GM18498 (cell line): ENCODE results near the gene BUD31.
"Not testable (repeated sequence)": the region's sequence is repeated elsewhere in the genome, so short reads cannot be mapped to it uniquely, and the experiment has no call there.

Experiments used
- ATAC-seq: cut with Tn5 transposase; IDR thresholded peaks from one replicate; pipeline ENCODE4 v1.9.1; 2021; ENCODE audit warnings: mild to moderate bottlenecking, moderate library complexity; ENCODE audit not compliant: unreplicated experiment

BUD31 gene

DNA sequence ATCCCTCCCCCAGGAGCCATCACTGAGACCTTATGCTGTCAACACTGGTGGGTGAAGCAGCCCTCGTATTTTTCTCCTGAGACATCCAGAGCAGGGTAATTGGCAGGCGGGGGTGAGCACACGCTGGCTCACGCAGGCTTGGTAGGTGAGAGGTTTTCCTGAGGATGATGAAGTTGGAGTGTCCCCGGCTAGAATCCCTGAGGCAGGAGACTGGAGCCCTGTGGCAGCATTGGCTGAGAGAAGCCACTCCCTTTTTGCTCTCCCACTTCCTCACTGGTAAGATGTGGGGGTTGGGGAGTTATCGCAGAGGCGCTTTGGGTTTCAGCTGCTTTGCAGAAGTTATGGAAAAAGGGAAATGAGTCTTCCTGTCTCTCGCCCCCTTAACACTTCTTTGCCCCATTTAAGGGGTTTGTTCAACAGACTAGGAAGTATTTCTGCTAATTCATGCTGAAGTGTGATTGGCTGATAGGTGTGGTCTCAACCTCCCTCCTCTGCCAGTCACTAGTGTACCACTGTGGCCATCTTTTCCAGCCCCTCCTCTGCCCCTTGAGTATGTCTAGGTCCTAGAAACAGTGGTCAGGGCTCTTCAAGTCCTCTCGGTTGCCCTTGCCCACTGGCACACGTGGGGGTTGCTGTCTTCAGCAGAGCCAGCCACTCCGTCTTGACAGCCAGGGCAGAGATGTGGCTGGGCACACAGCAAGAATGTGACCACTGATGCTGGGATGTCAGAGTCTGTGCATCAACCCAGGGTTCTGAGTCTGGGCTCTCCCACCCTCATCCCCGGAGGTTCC is 28.5 kb upstream of the BUD31 start:
- peak; percentile 38 for ATAC-seq

DNA sequence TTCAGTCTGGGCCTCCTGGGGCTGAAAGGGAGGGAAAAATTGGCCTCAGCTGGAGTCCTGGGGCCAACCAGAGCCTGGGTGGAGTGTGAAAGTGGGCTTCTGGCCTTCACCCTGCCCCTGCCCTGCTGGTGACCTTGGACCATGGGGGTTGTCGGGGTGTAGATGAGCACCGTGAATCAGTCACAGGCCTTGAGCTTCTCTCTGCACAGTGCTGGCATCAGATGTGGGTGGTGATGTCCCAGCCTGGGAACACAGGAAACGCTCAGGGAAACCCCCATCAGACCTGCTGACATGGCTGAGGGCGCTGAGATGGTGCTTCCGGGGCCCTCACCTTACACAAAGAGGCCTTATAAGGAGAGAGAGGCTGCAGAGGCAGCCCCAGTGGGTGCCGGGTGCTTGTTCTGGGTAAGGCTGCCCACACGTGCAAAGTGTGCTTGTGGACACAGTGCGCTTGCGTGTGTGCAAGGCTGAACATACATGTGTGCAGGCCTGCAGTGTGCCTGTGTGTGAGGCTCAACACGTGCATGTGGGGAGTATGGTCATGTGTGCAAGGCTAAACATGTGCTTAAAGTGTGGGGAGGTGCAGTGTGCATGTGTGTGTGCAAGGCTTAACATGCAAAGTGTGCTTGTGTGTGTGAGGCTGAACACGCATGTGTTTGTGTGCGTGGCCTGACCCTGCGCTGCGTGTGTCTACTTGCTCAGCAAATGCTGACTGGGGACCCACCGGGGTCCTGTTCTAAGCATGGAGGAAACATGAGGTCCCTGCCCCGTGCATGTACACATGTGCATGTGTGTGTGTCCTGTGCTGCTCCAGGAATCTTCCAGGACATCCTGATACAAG is 27.7 kb upstream of the BUD31 start:
- peak; percentile 78 for ATAC-seq

DNA sequence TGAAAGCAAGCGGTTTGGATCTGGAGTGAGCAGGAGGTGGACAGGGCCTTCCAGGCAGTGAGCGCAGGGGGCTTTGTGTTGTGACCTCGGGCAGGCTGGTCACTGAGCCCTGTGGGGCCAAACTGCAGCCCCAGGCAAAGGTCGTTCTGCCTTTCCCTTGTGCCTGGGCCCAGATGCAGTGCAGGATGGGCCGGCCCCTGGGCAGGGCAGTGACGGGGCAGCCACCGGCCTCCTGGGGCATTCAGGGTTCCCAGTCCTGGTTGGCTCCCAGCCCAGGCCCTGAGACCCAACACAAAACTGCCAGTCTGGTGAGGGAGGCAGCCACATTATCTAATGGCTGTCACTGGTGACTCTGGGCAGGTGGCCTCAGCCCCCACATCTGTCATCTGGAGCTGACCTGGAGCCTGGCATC is 27.1 kb upstream of the BUD31 start:
- ATAC-seq: no peak

DNA sequence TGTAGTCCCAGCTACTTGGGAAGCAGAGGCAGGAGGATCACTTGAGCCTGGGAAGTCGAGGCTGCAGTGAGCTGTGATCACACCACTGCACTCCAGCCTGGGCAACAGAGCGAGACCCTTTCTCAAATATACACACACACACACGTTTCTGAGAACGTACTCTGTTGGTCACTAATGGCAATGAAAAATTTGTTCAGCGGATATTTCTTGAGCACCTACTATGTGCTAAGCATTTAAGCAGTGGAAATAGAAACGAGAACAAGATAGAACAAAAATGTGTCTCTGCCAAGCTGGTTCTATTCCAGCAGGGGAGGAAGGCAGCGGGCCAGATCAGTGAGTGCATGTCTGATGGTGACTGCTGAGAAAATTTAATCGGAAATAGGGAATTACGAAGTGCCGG is 25.6 kb upstream of the BUD31 start:
- ATAC-seq: no peak

DNA sequence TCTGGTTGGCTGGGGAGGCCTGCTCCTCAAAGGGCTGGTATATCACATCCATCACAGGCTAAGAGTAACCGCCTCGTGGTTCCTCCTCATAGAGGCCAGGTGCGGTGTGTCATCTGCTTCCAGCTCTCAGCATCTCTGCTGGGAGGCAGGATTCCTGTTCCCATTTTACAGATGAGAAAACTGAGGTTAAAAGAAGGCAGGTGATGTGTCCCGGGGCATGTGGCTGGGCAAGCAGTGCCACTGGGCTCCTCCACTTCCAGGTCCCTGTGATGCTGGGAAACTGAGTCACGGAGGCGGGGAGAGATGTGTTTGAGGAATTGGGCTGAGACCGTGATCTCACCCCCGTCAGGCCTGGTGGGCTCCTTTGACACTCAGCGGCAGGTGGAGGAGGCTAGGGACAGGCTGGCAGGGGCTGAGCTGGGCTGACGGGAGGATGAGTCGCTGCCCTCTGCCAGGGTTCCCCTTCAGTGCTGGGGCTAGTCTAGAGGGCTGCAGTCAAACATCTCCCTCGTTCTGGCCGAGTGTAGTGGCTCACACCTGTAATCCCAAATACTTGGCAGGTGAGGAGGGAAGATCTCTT is 24.9 kb upstream of the BUD31 start:
- ATAC-seq: no peak

DNA sequence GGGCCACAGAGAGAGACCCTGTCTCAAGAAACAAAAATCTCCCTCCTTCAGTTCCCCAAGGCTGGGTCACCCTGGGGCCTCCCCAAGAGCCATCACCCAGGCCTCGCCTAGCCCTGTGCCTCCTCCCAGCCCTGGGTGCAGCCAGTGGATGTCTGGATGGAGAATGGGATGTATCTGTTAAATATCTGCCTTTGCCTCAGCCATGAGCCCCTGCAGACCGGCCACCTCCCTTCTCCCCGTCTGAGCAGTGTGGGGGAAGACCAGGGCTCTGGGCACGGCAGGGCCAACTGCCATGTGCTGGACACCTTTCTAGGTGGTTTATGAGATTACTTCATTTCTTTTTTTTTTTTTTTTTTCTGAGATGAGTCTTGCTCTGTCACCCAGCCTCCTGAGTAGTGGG is 24.2 kb upstream of the BUD31 start:
- no peak for ATAC-seq

DNA sequence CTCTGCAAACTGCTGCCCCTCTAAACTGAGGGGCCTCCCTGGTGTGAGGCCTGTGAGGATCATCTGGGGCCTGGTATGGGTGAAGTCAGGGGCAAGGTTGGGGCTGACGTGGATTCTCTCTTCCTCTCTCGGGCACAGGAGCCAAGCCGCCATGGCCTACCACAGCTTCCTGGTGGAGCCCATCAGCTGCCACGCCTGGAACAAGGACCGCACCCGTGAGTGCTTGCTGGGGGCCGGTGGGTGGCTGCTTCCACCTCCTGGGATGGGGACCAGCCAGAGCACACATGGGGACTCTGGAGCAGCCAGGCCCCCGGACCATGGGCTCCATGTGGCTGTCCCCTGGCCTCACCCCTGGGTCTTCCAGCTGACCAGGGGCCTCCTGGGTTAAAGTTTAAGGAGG is 23.2 kb upstream of the BUD31 start:
- no peak for ATAC-seq

DNA sequence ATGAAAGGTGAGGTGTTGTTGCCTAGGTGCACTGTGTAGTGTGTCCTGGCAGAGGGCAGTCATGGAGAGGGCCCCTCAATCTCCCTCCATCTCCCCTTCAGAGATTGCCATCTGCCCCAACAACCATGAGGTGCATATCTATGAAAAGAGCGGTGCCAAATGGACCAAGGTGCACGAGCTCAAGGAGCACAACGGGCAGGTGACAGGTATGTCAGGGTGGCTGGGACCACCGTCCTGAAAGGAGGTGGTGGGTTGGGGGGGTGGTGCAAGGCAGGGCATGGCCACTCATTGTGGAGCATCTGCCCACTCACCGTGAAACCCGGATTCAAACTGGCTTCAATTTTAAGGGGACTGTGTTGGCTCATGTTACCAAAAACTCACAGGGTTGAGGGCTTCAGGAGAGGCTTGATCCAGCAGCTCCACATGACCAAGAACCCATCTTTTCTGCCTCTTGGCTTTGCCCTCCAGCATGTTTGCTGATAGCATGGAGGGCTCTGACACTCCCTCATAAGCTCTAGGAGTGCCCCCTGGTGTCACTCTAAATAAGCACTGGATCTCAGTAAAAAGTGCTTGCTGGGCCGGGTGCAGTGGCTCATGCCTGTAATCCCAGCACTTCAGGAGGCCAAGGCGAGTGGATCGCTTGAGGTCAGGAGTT is 22.1 kb upstream of the BUD31 start:
- no peak for ATAC-seq

DNA sequence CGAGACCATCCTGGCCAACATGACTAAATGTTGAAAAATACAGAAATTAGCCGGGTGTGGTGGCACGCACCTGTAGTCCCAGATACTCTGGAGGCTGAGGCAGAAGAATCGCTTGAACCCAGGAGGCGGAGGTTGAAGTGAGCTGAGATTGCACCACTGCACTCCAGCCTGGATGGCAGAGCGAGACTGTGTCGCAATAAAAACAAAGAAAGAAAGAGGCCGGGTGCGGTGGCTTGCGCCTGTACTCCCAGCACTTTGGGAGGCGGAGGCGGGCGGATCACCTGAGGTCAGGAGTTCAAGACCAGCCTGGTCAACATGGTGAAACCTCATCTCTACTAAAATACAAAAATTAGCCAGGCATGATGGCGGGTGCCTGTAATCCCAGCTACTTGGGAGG is 21.5 kb upstream of the BUD31 start:
- not testable (repeated sequence) for ATAC-seq

DNA sequence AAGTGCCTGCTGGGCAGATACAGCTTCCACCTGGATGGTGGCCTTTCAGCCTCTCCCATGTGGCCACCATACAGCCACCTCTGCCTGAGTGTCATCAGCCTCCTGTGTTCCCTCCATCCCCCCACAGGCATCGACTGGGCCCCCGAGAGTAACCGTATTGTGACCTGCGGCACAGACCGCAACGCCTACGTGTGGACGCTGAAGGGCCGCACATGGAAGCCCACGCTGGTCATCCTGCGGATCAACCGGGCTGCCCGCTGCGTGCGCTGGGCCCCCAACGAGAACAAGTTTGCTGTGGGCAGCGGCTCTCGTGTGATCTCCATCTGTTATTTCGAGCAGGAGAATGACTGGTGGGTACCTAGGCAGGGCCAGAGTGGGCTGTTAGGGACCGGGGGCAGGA is 20.9 kb upstream of the BUD31 start:
- ATAC-seq: no peak

DNA sequence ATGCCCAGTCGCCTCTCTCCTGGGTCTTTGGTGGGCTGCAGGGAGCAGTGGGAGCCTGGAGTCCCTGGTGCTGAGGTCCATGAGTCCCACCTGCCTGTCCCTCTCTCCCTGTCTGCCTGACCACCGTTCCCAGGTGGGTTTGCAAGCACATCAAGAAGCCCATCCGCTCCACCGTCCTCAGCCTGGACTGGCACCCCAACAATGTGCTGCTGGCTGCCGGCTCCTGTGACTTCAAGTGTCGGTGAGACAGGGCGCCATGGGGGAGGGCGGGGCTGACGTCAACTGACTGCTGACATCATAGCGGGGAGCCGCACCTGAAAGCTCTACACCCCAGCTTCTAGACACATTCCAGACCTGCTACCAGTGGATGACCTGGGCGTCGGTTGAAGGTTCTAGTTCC is 19.0 kb upstream of the BUD31 start:
- no peak for ATAC-seq

DNA sequence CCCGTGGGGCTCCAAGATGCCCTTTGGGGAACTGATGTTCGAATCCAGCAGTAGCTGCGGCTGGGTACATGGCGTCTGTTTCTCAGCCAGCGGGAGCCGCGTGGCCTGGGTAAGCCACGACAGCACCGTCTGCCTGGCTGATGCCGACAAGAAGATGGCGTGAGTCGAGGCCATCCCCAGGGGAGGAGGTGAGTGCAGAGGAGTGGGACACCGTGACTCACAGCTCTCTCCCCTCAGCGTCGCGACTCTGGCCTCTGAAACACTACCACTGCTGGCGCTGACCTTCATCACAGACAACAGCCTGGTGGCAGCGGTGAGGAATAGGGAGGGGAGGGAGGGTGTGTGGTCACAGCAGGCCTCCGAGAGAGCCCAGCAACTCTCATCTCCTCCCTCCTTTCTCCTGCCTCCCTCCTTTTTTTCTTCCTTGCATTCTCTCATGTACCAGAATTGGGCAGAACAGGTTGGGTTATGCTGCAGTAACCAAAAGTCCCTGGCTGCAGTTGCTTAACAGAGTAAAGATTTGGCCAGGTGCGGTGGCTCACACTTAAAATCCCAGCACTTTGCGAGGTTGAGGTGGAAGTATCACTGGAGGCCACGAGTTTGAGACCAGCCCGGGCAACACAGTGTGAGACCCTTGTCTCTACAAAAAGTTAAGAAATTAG is 17.7 kb upstream of the BUD31 start:
- ATAC-seq: no peak

DNA sequence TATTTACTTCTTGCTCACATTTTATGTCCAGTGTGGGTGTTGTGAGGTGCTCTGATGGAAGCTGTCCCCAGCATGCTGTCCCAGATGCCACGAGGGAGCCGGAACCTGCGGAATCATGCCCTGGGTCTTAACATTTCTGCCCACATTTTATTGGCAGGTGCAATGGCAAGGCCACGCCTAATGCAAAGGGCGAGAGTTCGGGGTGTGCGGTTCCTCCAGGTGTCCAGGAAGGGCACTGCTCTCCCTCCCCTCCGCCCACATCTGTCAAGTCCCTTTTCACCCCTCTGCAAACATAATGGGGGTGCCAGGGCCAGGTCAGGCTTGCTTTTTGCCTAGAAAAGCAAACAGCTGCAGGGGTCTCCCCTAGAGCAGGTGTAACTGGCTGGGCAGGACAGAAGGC is 16.7 kb upstream of the BUD31 start:
- no peak for ATAC-seq

DNA sequence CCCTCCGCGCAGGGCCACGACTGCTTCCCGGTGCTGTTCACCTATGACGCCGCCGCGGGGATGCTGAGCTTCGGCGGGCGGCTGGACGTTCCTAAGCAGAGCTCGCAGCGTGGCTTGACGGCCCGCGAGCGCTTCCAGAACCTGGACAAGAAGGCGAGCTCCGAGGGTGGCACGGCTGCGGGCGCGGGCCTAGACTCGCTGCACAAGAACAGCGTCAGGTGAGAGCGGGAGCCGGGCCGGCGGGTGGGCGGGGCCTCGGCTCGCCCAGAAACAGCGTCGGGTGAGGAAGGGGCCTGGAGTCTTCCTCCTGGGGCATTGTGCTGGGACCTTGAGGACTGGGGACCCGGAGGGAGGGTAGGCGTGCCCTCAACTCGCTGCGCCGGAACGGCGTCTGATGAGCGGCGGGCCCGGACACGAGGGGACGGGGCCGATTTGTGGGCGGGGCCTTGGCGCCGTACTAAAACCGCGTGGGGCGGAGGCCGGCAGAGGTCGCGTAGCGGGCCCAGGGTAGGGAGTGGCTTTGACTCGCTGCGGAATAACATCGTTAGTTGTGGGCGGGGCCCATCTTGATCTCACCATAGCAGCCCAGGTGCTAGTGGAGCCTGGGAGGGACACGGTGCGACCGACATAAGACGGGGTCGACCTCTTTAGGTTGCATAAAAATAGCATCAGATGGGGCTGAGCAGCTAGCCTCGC is 16.0 kb upstream of the BUD31 start:
- ATAC-seq: no peak

DNA sequence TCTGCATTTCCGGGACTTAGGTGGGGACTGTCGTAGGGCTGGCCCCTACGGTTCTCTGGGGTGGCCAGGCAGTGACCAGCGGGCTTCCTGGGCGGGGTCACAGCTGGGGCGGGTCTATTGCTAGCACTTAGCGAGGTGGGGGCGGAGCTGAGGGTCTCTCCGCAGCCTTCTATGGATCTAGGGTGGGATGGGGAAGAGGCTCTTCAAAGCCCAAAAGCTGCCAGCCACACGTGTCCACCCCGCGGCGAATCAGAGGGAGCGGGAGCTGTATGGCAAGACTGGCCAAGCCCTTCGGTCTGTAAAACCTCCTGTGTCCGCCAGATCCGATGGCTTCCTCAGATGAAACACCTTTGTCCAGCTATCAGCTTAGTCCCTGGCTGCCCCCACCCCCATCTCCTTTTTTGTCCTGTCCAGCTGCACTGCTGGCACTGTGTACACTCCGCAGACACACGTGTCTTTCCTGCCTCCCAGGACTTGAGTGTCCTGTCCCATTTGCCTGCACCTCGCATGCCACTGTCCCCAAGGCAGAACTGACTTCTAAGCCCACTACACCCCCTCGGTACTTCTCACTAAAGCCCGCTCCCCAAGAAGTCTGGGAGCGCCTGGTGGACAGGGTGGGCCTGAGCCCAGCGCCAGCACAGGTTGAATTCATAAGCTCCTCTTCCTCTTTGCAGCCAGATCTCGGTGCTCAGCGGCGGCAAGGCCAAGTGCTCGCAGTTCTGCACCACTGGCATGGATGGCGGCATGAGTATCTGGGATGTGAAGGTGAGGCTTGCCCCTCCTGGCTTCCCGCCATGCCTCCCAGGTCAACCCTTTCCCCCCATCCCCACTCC is 15.2 kb upstream of the BUD31 start:
- ATAC-seq: no peak

DNA sequence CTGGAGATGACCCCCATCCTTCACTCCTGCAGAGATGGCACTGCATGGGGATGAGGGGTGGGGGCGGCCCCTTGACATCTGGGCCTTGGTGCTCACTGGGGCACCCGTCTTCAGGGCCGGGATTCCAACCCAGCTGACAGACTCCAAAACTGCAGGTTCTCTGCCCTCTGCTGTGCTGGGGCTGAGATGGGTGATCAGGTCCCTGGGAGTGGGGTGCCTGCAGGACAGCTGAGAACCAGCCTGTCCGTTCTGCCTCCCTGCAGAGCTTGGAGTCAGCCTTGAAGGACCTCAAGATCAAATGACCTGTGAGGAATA is 14.6 kb upstream of the BUD31 start:
- ATAC-seq: no peak

DNA sequence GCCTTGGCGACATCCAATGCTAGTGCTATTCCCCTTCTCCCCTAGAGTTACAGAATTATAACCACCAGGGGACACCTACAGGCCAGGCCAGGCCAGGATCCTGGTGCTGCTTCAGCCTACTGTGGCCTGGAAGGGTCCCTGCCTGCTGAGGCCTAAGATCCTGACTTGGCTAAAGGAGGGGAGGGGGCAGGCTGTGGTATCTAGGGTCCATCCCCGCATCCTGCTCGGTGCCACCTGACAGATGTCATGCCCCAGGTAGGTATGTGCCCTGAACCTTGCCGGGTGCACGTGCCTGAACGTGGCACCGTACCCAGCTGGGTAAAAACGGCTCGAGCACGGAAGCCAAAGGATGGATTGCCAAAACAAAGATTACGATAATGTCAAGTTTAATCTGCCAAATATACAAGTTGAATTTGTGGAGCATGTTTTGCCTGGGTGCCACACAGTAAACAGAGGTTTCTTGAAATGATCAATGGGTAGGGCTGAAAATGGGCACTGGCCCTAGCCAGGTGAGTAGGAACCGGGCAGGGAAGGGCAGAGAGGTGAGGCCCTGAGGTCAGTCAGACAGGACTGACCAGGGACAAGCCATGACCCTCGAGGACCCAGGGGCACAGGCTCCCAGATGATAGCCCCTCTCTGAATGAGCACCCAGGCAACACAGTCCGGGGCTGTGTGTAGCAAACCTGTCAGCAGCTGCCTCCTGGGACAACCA is 13.0 kb upstream of the BUD31 start:
- ATAC-seq: no peak

DNA sequence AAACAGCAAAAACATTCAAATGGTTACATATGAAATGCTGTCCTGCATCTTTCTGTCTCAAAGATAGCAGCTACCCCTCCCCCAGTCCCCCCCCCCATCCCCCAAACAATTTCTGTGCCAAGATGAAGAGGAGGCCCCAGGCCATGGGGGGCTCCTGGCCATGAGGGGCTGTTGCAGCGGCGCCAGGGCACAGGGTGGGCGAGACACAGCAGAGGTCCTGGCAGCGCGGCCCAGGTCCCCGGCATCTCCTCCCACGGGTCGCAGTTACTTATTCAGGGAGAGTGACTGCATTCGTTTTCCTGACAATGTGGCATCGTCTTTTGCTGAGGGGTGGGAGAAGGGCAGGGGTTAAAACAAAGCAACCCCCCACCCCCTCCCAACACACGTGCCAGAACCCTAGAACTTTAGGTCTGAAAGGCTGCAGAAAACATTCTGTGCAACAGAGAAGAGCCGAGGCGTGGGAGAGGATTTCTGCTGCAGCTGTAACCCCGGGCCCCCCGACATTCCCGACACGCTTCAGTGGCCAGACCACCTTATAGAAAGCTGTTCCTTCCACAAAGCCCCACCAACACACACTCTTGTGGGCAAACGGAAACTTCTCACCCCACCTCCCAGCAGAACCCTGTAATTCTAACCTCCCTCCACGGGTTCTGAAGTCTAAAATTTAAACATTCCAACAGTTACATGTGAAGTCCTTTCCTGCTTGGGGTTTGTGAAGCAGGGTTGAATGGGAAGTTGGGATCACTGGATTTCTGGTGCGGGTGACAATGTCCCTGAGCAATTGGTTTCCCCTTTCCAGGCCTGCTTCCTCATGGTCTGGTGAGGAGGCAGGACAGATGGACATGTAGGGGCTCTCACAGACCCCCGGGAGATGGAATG is 12.1 kb upstream of the BUD31 start:
- ATAC-seq: no peak
